T-helper 2 cell (primary cell): ENCODE measurements around the gene MTA2.
"Not testable (repeated sequence)": the region's sequence is repeated elsewhere in the genome, so short reads cannot be mapped to it uniquely, and the experiment has no call there.

Source experiments
- DNase-seq, 5 experiments: peaks; one replicate each; pipeline versions ENCODE4 v3.0.0 to v3.0.0-alpha.2; 2012 to 2022

The MTA2 gene

GRCh38 chr11:62592146-62592815 lies 9.4 kb downstream of the MTA2 start:
- no peak for DNase-seq

GRCh38 chr11:62591448-62592145 lies 10.1 kb downstream of the MTA2 start, which contains the start of gene TUT1:
TUT1 (minus strand) TSS chr11:62591523; CDS start chr11:62591485, 38 bp downstream.
- peak; percentile 79 to 100 (median 93) for DNase-seq

GRCh38 chr11:62588966-62589637 lies 12.6 kb downstream of the MTA2 start:
- peak in 1 of 5 experiments; percentile 54 for DNase-seq

- not testable (repeated sequence) for DNase-seq
Observed at GRCh38 chr11:62585356-62585755, 16.3 kb downstream of the MTA2 start.

GRCh38 chr11:62581735-62582134 lies 19.9 kb downstream of the MTA2 start:
- DNase-seq, result not testable (repeated sequence)

GRCh38 chr11:62580959-62581715 lies 20.5 kb downstream of the MTA2 start:
- DNase-seq, result no peak

- DNase-seq, result no peak
Observed at GRCh38 chr11:62579252-62579651, 22.4 kb downstream of the MTA2 start.

GRCh38 chr11:62578541-62578940 lies 23.1 kb downstream of the MTA2 start:
- no peak for DNase-seq

- DNase-seq, result no peak
Observed at GRCh38 chr11:62577046-62577714, 24.5 kb downstream of the MTA2 start.

- DNase-seq, result no peak
Observed at GRCh38 chr11:62575837-62576236, 25.8 kb downstream of the MTA2 start.

- DNase-seq, result no peak
Observed at GRCh38 chr11:62575156-62575555, 26.5 kb downstream of the MTA2 start.

- DNase-seq, result no peak
Observed at GRCh38 chr11:62574363-62575071, 27.1 kb downstream of the MTA2 start.

GRCh38 chr11:62573592-62574362 lies 27.9 kb downstream of the MTA2 start, which contains the start of gene EEF1G:
EEF1G (minus strand) TSS chr11:62573891; CDS start chr11:62573842, 49 bp downstream.
- peak; percentile 88 to 100 (median 97) for DNase-seq

- DNase-seq, result peak in 1 of 5 experiments; percentile 60
Observed at GRCh38 chr11:62573006-62573591, 28.6 kb downstream of the MTA2 start.

- DNase-seq, result no peak
Observed at GRCh38 chr11:62572431-62572830, 29.2 kb downstream of the MTA2 start.

- DNase-seq, result not testable (repeated sequence)
Observed at GRCh38 chr11:62571493-62571892, 30.2 kb downstream of the MTA2 start.

GRCh38 chr11:62570903-62571302 lies 30.8 kb downstream of the MTA2 start:
- DNase-seq, result not testable (repeated sequence)

- DNase-seq, result no peak
Observed at GRCh38 chr11:62569611-62570010, 32.1 kb downstream of the MTA2 start.

- peak in 1 of 5 experiments; percentile 57 for DNase-seq
Observed at GRCh38 chr11:62567018-62567633, 34.5 kb downstream of the MTA2 start.

- no peak for DNase-seq
Observed at GRCh38 chr11:62566247-62566646, 35.4 kb downstream of the MTA2 start.
